GM23338 (cell line): ENCODE results near the gene ATF6. TPM values are rescaled to one million over a fixed set of nuclear protein-coding genes. Genes with fewer than 3 reads are reported as not detected.
"Not testable (repeated sequence)": the region's sequence is repeated elsewhere in the genome, so short reads cannot be mapped to it uniquely, and the experiment has no call there.

Experiments
- ATAC-seq: fragments of 200-7000 bp; cut with Tn5 transposase; 3 replicates; pipeline ENCODE4 v1.9.1; 2020
- DNase-seq: peaks from one replicate; pipeline ENCODE4 v3.0.0-alpha.2; 2015; ENCODE audit warnings: low spot score
- H2AFZ ChIP-seq: fragments of 200-600 bp; sonication (generic); 2 replicates; pipeline ENCODE4 v1.8.0; 2016; ENCODE audit warnings: antibody characterized with exemption, mild to moderate bottlenecking, moderate library complexity
- H3F3A ChIP-seq: fragments of 200-600 bp; sonication (generic); replicated peaks from 2 replicates; pipeline ENCODE4 v1.8.0; 2017; ENCODE audit warnings: antibody characterized with exemption, mixed run types, low read depth
- H3K27ac ChIP-seq: fragments of 200-600 bp; sonication (generic); 2 replicates; pipeline ENCODE4 v1.6.1; 2016; ENCODE audit warnings: low read depth
- H3K27me3 ChIP-seq: fragments of 200-600 bp; sonication (generic); 2 replicates; pipeline ENCODE4 v1.8.0; 2016; ENCODE audit warnings: mild to moderate bottlenecking, mixed run types, moderate library complexity; ENCODE audit not compliant: insufficient read depth
- H3K36me3 ChIP-seq: fragments of 200-600 bp; sonication (generic); 2 replicates; pipeline ENCODE4 v1.8.0; 2016; ENCODE audit warnings: mild to moderate bottlenecking; ENCODE audit not compliant: insufficient read depth
- H3K4me1 ChIP-seq: fragments of 200-600 bp; sonication (generic); 2 replicates; pipeline ENCODE4 v1.8.0; 2016; ENCODE audit warnings: mild to moderate bottlenecking, moderate library complexity; ENCODE audit not compliant: insufficient read depth
- H3K4me2 ChIP-seq: fragments of 200-600 bp; sonication (generic); 2 replicates; pipeline ENCODE4 v1.7.1; 2017; ENCODE audit warnings: mixed run types
- H3K4me3 ChIP-seq: fragments of 200-600 bp; sonication (generic); 2 replicates; pipeline ENCODE4 v1.6.1; 2016; ENCODE audit warnings: mixed run types
- H3K79me2 ChIP-seq: fragments of 200-600 bp; sonication (generic); replicated peaks from 2 replicates; pipeline ENCODE4 v1.8.0; 2017; ENCODE audit warnings: mild to moderate bottlenecking; ENCODE audit not compliant: insufficient read depth
- H3K9me2 ChIP-seq: fragments of 200-600 bp; sonication (generic); 2 replicates; pipeline ENCODE4 v1.8.0; 2017; ENCODE audit not compliant: insufficient read depth
- H4K20me1 ChIP-seq: fragments of 200-600 bp; sonication (generic); replicated peaks from 2 replicates; pipeline ENCODE4 v1.8.0; 2017; ENCODE audit warnings: mild to moderate bottlenecking; ENCODE audit not compliant: insufficient read depth
- H3K27ac Mint-ChIP-seq: 2 replicates; pipeline ENCODE4 v1.8.0; 2020; ENCODE audit warnings: inconsistent platforms, mild to moderate bottlenecking, moderate library complexity, mixed read lengths
- H3K27me3 Mint-ChIP-seq: 3 replicates; pipeline ENCODE4 v1.8.0; 2022; ENCODE audit warnings: low read depth, mild to moderate bottlenecking, moderate library complexity, mixed read lengths, inconsistent platforms; ENCODE audit not compliant: insufficient read depth, poor library complexity
- H3K36me3 Mint-ChIP-seq: 3 replicates; pipeline ENCODE4 v1.8.0; 2021; ENCODE audit warnings: low read depth, mild to moderate bottlenecking, inconsistent platforms, moderate library complexity, mixed read lengths
- H3K4me1 Mint-ChIP-seq: 3 replicates; pipeline ENCODE4 v1.8.0; 2020; ENCODE audit warnings: mild to moderate bottlenecking, inconsistent platforms, mixed read lengths
- H3K4me3 Mint-ChIP-seq: 3 replicates; pipeline ENCODE4 v1.8.0; 2021; ENCODE audit warnings: moderate library complexity, mild to moderate bottlenecking, inconsistent platforms, mixed read lengths
- H3K9me3 Mint-ChIP-seq: 3 replicates; pipeline ENCODE4 v1.8.0; 2020; ENCODE audit warnings: moderate library complexity, mild to moderate bottlenecking, inconsistent platforms, mixed read lengths
- JUNB ChIP-seq: IDR thresholded peaks from one replicate; pipeline ENCODE4 v1.6.1; 2016; ENCODE audit warnings: antibody characterized with exemption; ENCODE audit not compliant: unreplicated experiment
- POLR2AphosphoS5 ChIP-seq: IDR thresholded peaks from 2 replicates; pipeline ENCODE4 v1.6.1; 2016; ENCODE audit warnings: antibody characterized with exemption, low read depth
- REST ChIP-seq: IDR thresholded peaks from one replicate; pipeline ENCODE4 v1.6.1; 2018; ENCODE audit warnings: antibody characterized with exemption; ENCODE audit not compliant: unreplicated experiment
- ZNF114 ChIP-seq: fragments of 250-450 bp; sonication (Bioruptor Pico); IDR thresholded peaks from 2 replicates; pipeline ENCODE4 v1.5.0; 2020; ENCODE audit warnings: mild to moderate bottlenecking, moderate library complexity
- polyA plus RNA-seq: library from polyadenylated mRNA; unstranded; fragments of >200 nt; fragmentation: Nextera tagmentation; extraction: Ambion mirVana; gene quantifications from 2 replicates; pipeline ENCODE4 v1.2.1, GENCODE V29; 2016
- total RNA-seq: library from RNA; depleted of rRNA; stranded (reverse); fragments of >200 nt; shearing (Covaris generic); gene quantifications from 2 replicates; pipeline ENCODE4 v1.2.3, GENCODE V29; 2014
- TF ChIP-seq, protein P1 (sequence below), 2 experiments: fragments of 200-600 bp in 1 of 2; sonication (generic) in 1 of 2; conservative IDR thresholded peaks; 2 replicates each; pipeline versions ENCODE4 v1.5.1 to v1.6.1; 2016 to 2017; ENCODE audit warnings: antibody characterized with exemption in 2 of 2, low read depth in 2 of 2, mild to moderate bottlenecking in 2 of 2, moderate library complexity in 1 of 2

The ATF6 gene
- total and polyA plus RNA-seq, 2 experiments from 2014 or later = 5.0 to 13.5 TPM

DNA sequence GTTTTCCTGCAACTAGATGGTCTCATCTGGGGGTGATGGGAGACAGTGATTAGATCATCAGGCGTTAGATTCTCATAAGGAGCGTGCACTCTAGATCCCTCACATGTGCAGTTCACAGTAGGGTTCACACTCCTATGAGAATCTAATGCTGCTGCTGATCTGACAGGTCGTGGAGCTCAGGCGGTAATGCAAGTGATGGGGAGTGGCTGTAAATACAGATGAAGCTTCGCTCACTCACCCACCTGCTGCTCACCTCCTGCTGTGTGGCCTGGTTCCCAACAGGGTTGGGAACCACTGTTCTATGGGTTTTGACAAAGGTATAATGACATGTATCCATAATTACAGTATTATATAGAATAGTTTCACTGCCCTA lies 3.5 kb downstream of the ATF6 start:
- not testable (repeated sequence) for H3F3A ChIP-seq, H3K27me3 ChIP-seq, H3K9me2 ChIP-seq, H3K9me3 Mint-ChIP-seq, H2AFZ ChIP-seq, H3K4me1 Mint-ChIP-seq, H3K4me3 Mint-ChIP-seq, H3K36me3 Mint-ChIP-seq, H3K4me3 ChIP-seq, H3K27ac Mint-ChIP-seq, H3K36me3 ChIP-seq, H3K27me3 Mint-ChIP-seq, H3K27ac ChIP-seq, DNase-seq, H3K4me1 ChIP-seq, H4K20me1 ChIP-seq, H3K4me2 ChIP-seq, ATAC-seq
- H3K79me2 ChIP-seq = peaks cover 15% of the 10 kb centered on the region

DNA sequence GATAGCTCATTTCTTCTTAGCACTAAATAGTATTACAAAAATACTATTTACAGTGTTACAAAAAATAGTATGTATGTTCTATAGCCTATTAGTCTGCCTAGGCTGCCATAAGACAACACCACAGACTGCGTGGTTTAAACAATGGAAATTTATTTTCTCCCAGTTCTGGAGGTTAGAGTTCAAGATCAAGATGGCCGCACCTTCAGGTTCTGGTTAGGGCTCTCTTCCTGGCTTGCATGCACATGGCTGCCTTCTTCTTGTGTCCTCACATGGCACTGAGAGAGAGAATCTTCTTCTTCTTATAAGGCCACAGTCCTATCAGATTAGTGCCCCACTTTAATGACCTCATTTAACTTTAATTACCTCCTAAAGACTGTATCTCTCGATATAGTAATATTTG lies 4.1 kb downstream of the ATF6 start:
- Histone ChIP-seq H3K9me2 (no peaks in the 10 kb centered on the region), H3K27me3 (no peaks in the 10 kb centered on the region), H2AFZ (no peak overlapping the region), H3F3A (0 out of 2 replicates have a peak, but pooled peaks cover 3% of the 10 kb centered on the region), H3K4me2 (no peak overlapping the region), H3K36me3 (no peaks in the 10 kb centered on the region), H3K4me3 (no peak overlapping the region), H4K20me1 (0 out of 2 replicates have a peak, but pooled peaks cover 5% of the 10 kb centered on the region), H3K4me1 (0 out of 2 replicates have a peak, but pooled peaks cover 4% of the 10 kb centered on the region), H3K27ac (no peak overlapping the region), H3K79me2 (peaks cover 15% of the 10 kb centered on the region)
- ATAC-seq = no peak
- Mint-ChIP-seq H3K4me3 (no peak overlapping the region), H3K4me1 (peaks cover 5% of the 10 kb centered on the region; the same call in 1 of the 3 replicates), H3K27me3 (peaks cover 4% of the 10 kb centered on the region), H3K27ac (no peak overlapping the region), H3K36me3 (no peaks in the 10 kb centered on the region), H3K9me3 (no peaks in the 10 kb centered on the region)
- no peak for DNase-seq
- TF ChIP-seq POLR2AphosphoS5 (no peak), ZNF114 (CRISPR knock-in tag) (no peak)

DNA sequence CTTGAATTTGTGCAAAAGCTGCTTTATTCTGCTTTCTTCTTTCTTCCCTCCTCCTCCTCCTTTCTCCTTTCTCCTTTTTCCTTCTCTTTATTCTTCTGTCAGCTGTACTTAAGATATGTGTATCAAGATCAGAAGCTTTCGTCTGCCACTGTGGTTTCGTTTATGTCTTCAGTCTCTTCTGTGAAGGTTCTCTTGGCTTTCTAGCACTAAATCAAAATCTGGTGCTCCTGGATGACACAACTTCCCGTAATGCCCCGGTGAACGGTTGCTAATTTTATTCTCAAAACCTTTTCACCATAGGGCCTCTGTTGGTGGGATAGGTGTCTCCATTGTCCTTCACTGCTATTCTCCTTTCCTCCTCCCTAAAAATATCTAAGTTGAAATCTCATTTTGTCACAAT lies 5.0 kb downstream of the ATF6 start:
- Mint-ChIP-seq H3K27ac (no peak overlapping the region), H3K4me1 (peaks cover 5% of the 10 kb centered on the region; the same call in 1 of the 3 replicates), H3K4me3 (no peak overlapping the region), H3K27me3 (peaks cover 3% of the 10 kb centered on the region), H3K36me3 (no peaks in the 10 kb centered on the region), H3K9me3 (no peaks in the 10 kb centered on the region)
- Histone ChIP-seq H3F3A (0 out of 2 replicates have a peak, but pooled peaks cover 3% of the 10 kb centered on the region), H3K4me1 (0 out of 2 replicates have a peak, but pooled peaks cover 4% of the 10 kb centered on the region), H4K20me1 (0 out of 2 replicates have a peak, but pooled peaks cover 9% of the 10 kb centered on the region), H3K9me2 (no peaks in the 10 kb centered on the region), H2AFZ (no peak overlapping the region), H3K4me2 (no peak overlapping the region), H3K36me3 (no peaks in the 10 kb centered on the region), H3K27me3 (no peaks in the 10 kb centered on the region), H3K27ac (no peak overlapping the region), H3K79me2 (peaks cover 18% of the 10 kb centered on the region), H3K4me3 (no peak overlapping the region)
- DNase-seq (no peak), ATAC-seq (no peak)
- TF ChIP-seq REST (no peak), JUNB (no peak)
- TF ChIP-seq, protein P1, sequence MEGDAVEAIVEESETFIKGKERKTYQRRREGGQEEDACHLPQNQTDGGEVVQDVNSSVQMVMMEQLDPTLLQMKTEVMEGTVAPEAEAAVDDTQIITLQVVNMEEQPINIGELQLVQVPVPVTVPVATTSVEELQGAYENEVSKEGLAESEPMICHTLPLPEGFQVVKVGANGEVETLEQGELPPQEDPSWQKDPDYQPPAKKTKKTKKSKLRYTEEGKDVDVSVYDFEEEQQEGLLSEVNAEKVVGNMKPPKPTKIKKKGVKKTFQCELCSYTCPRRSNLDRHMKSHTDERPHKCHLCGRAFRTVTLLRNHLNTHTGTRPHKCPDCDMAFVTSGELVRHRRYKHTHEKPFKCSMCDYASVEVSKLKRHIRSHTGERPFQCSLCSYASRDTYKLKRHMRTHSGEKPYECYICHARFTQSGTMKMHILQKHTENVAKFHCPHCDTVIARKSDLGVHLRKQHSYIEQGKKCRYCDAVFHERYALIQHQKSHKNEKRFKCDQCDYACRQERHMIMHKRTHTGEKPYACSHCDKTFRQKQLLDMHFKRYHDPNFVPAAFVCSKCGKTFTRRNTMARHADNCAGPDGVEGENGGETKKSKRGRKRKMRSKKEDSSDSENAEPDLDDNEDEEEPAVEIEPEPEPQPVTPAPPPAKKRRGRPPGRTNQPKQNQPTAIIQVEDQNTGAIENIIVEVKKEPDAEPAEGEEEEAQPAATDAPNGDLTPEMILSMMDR (conservative IDR thresholded peaks at IDR 0.05; ENCODE audit: low read depth in 2 of 2) = no peak
